CD4-positive, alpha-beta T cell treated with Interleukin-17A for 4 hours (primary cell): ENCODE measurements around the gene ATP6AP2.
A peak's percentile ranks its signal among the peaks of the same experiment; 100 is the strongest.
"Not testable (repeated sequence)": the region's sequence is repeated elsewhere in the genome, so short reads cannot be mapped to it uniquely, and the experiment has no call there.

Source experiments
- DNase-seq: peaks from one replicate; pipeline ENCODE4 v3.0.0-alpha.2; 2020; ENCODE audit warnings: mixed read lengths

ATP6AP2 gene

GRCh38 chrX:40580537-40581335, at the start of gene ATP6AP2:
Gene ATP6AP2, plus strand, starts transcription at chrX:40580970. Its CDS starts 96 bp downstream, at chrX:40581066.
- DNase-seq: peak; percentile 89

GRCh38 chrX:40531056-40531826, 49.5 kb upstream of the ATP6AP2 start:
- DNase-seq: no peak

- DNase-seq: no peak
These were observed 43.5 kb upstream of the ATP6AP2 start for GRCh38 chrX:40537310-40537709.

- no peak for DNase-seq
These were observed 42.4 kb upstream of the ATP6AP2 start for GRCh38 chrX:40538406-40538805.

GRCh38 chrX:40539214-40540142, 41.3 kb upstream of the ATP6AP2 start:
- DNase-seq: peak; percentile 78

- DNase-seq: no peak
These were observed 38.6 kb upstream of the ATP6AP2 start for GRCh38 chrX:40542208-40542607.

GRCh38 chrX:40542972-40543371, 37.8 kb upstream of the ATP6AP2 start:
- DNase-seq: no peak

- DNase-seq: peak; percentile 42
These were observed 37.0 kb upstream of the ATP6AP2 start for GRCh38 chrX:40543661-40544328.

- DNase-seq: no peak
These were observed 36.2 kb upstream of the ATP6AP2 start for GRCh38 chrX:40544343-40545266.

- DNase-seq: no peak
These were observed 33.9 kb upstream of the ATP6AP2 start for GRCh38 chrX:40546870-40547269.

- DNase-seq: no peak
These were observed 30.7 kb upstream of the ATP6AP2 start for GRCh38 chrX:40550066-40550465.

- DNase-seq: no peak
These were observed 28.0 kb upstream of the ATP6AP2 start for GRCh38 chrX:40552768-40553167.

GRCh38 chrX:40558590-40558989, 22.2 kb upstream of the ATP6AP2 start:
- no peak for DNase-seq

GRCh38 chrX:40563784-40564183, 17.0 kb upstream of the ATP6AP2 start:
- DNase-seq: no peak

GRCh38 chrX:40564447-40564846, 16.3 kb upstream of the ATP6AP2 start:
- no peak for DNase-seq

GRCh38 chrX:40570346-40571093, 10.2 kb upstream of the ATP6AP2 start:
- DNase-seq: peak; percentile 21

- DNase-seq: not testable (repeated sequence)
These were observed 9.6 kb upstream of the ATP6AP2 start for GRCh38 chrX:40571164-40571563.

- DNase-seq: no peak
These were observed 9.2 kb upstream of the ATP6AP2 start for GRCh38 chrX:40571600-40571999.

- DNase-seq: peak; percentile 44
These were observed 7.0 kb upstream of the ATP6AP2 start for GRCh38 chrX:40573763-40574162.

GRCh38 chrX:40575411-40575810, 5.4 kb upstream of the ATP6AP2 start:
- DNase-seq: not testable (repeated sequence)
